ENCODE data around the gene VAMP2. TPM values are rescaled to one million over a fixed set of nuclear protein-coding genes. Genes with fewer than 3 reads are reported as not detected.

Gene VAMP2
- polyA plus RNA-seq, 2 of the 4 experiments (the other 2 are of a cell fraction), result 19.2 to 21.7 TPM

- TF ChIP-seq FOSL2 (IDR thresholded peaks at IDR 0.05) (no peak), FOSL2 (CRISPR knock-in tag; IDR thresholded peaks at IDR 0.05) (no peak), HOXB5 (CRISPR knock-in tag; IDR thresholded peaks at IDR 0.05) (no peak), MAZ (IDR thresholded peaks at IDR 0.05; ENCODE audit: borderline replicate concordance, low read depth, low read length) (no peak)
- H3K4me1 ChIP-seq, result peaks cover 27% of the 10 kb centered on the region
- FAIRE-seq (no peak), ATAC-seq (0 out of 6 replicates have a peak, but pooled peaks of 1 of the 2 experiments have one; percentile 0), DNase-seq (ENCODE audit: low read depth in 1 of 2, low spot score in 1 of 2) (no peak)
- peak overlapping the region; percentile 56 for H3K4me3 ChIP-seq
- H3K4me2 ChIP-seq, result peak overlapping the region; percentile 95
- H3K27ac ChIP-seq, result peak overlapping the region; percentile 61 to 83
- ChIA-PET POLR2A (interaction anchor here (1.1 to 3.9 kb wide), 4 partner anchors 35 to 55 kb away, joined by 6 to 35 read pairs (median 8); no protein-coding TSS in a partner anchor), CTCF (interaction anchor here (0.8 to 8.1 kb wide), 12 partner anchors 9 to 240 kb away, joined by 3 to 116 read pairs (median 6); partner anchors contain the start of genes TMEM107 and VAMP2)
- no peaks in the 10 kb centered on the region for H3K9me3 ChIP-seq
- WGBS (ENCODE audit: missing lambda C conversion rate), result under 1% methylated on average over 11 of the region's 25 CpGs
Observed at GRCh38 chr17:8121407-8121680, 41.4 kb downstream of the VAMP2 start.

GRCh38 chr17:8120520-8121406, 42.0 kb downstream of the VAMP2 start:
- Histone ChIP-seq H3K4me1 (peaks cover 27% of the 10 kb centered on the region), H3K4me2 (peak overlapping the region; percentile 95), H3K27ac (peak overlapping the region; percentile 65 to 83), H3K4me3 (peak overlapping the region; percentile 56), H3K9me3 (no peaks in the 10 kb centered on the region)
- ATAC-seq, result peak; percentile 1 to 6; a peak in 3 of 6 replicates
- under 1% methylated on average over 40 of the region's 40 CpGs for WGBS (ENCODE audit: missing lambda C conversion rate)
- CTCF ChIA-PET, result interaction anchor here (0.7 to 24.1 kb wide), 18 partner anchors 15 to 180 kb away, joined by 3 to 1490 read pairs (median 10); partner anchors contain the start of genes ALOX12B, PER1 and VAMP2
- DNase-seq (ENCODE audit: low read depth in 1 of 2, low spot score in 1 of 2), result peak; percentile 78 to 93
- no peak for FAIRE-seq
- POLR2A ChIA-PET, result interaction anchor here (0.5 to 4.4 kb wide), 19 partner anchors 33 to 256 kb away, joined by 3 to 41 read pairs (median 7); partner anchors contain the start of genes CTC1, KRABD2, PFAS and SLC25A35
- no peak for TF ChIP-seq CBX2 (IDR thresholded peaks at IDR 0.05; ENCODE audit: borderline replicate concordance, low read depth)
- peak; percentile 75; the same call in 1 of the 2 replicates for TF ChIP-seq CHD4 (IDR thresholded peaks at IDR 0.05; ENCODE audit: borderline replicate concordance)
- TF ChIP-seq POLR2AphosphoS2 (conservative IDR thresholded peaks at IDR 0.05; ENCODE audit: low read length), result 0 out of 2 replicates have a peak, but pooled peaks have one; percentile 66
- peak; percentile 7 for TF ChIP-seq TP53 (CRISPR knock-in tag; IDR thresholded peaks at IDR 0.05)
- no peak for TF ChIP-seq FOSL2 (IDR thresholded peaks at IDR 0.05)
- peak; percentile 38; the same call in 1 of the 2 replicates for TF ChIP-seq FOSL2 (CRISPR knock-in tag; IDR thresholded peaks at IDR 0.05)
- 0 out of 2 replicates have a peak, but pooled peaks have one; percentile 27 for TF ChIP-seq RFX5 (IDR thresholded peaks at IDR 0.05)
- peak; percentile 77 for TF ChIP-seq SREBF2 (IDR thresholded peaks at IDR 0.05)
- TF ChIP-seq JUN (IDR thresholded peaks at IDR 0.05), result peak in 1 of 2 experiments; percentile 14; a peak in 2 of 5 replicates
- no peak for TF ChIP-seq ZFP36 (IDR thresholded peaks at IDR 0.05; ENCODE audit: borderline replicate concordance, partially characterized antibody)
- TF ChIP-seq TFCP2L1 (CRISPR knock-in tag; IDR thresholded peaks at IDR 0.05), result no peak
- TF ChIP-seq ZC3H11A (IDR thresholded peaks at IDR 0.05), result no peak
- peak; percentile 85 for TF ChIP-seq POLR2A (IDR thresholded peaks at IDR 0.05; ENCODE audit: low read length)
- TF ChIP-seq PBX3 (IDR thresholded peaks at IDR 0.05), result peak; percentile 47; the same call in 1 of the 2 replicates
- no peak for TF ChIP-seq NPAS2 (CRISPR knock-in tag; IDR thresholded peaks at IDR 0.05; ENCODE audit: borderline replicate concordance)
- TF ChIP-seq MYC (IDR thresholded peaks at IDR 0.05; ENCODE audit: borderline replicate concordance, low read length), result 0 out of 2 replicates have a peak, but pooled peaks have one; percentile 57
- no peak for TF ChIP-seq SMC3 (IDR thresholded peaks at IDR 0.05)
- 0 out of 2 replicates have a peak, but pooled peaks have one; percentile 26 for TF ChIP-seq RCOR1 (IDR thresholded peaks at IDR 0.05; ENCODE audit: low read depth, low read length)
- TF ChIP-seq HES2 (IDR thresholded peaks at IDR 0.05), result no peak
- peak; percentile 64 for TF ChIP-seq MAX (IDR thresholded peaks at IDR 0.05)
- TF ChIP-seq FOXS1 (CRISPR knock-in tag; IDR thresholded peaks at IDR 0.05), result 0 out of 2 replicates have a peak, but pooled peaks have one; percentile 43
- no peak for TF ChIP-seq RARB (CRISPR knock-in tag; IDR thresholded peaks at IDR 0.05)
- peak; percentile 29 for TF ChIP-seq MAFK (IDR thresholded peaks at IDR 0.05; ENCODE audit: partially characterized antibody)
- TF ChIP-seq EHF (CRISPR knock-in tag; IDR thresholded peaks at IDR 0.05), result peak; percentile 73
- TF ChIP-seq MAZ (IDR thresholded peaks at IDR 0.05; ENCODE audit: borderline replicate concordance, low read depth, low read length), result no peak
- TF ChIP-seq KDM1A (IDR thresholded peaks at IDR 0.05; ENCODE audit: low read depth), result no peak; the same call in 1 of the 2 replicates
- no peak for TF ChIP-seq RAD21 (conservative IDR thresholded peaks at IDR 0.05 in 1 of 2, IDR thresholded peaks at IDR 0.05 in 1 of 2)
- TF ChIP-seq EP300 (IDR thresholded peaks at IDR 0.05), result no peak
- no peak for TF ChIP-seq ESRRA (IDR thresholded peaks at IDR 0.05; ENCODE audit: borderline replicate concordance, low read length)
- no peak for TF ChIP-seq BHLHE40 (IDR thresholded peaks at IDR 0.05; ENCODE audit: low read depth, low read length)
- no peak for TF ChIP-seq EHMT2 (IDR thresholded peaks at IDR 0.05; ENCODE audit: low read depth)
- TF ChIP-seq ZNF302 (CRISPR knock-in tag; IDR thresholded peaks at IDR 0.05), result no peak
- no peak for TF ChIP-seq NFE2L2 (conservative IDR thresholded peaks at IDR 0.05; ENCODE audit: low read length)
- no peak for TF ChIP-seq FOSB (CRISPR knock-in tag; IDR thresholded peaks at IDR 0.05)
- TF ChIP-seq KDM5A (IDR thresholded peaks at IDR 0.05), result no peak
- TF ChIP-seq JUNB (IDR thresholded peaks at IDR 0.05), result no peak
